ENCODE results near the gene EPSTI1. TPM values are rescaled to one million over a fixed set of nuclear protein-coding genes. Genes with fewer than 3 reads are reported as not detected.

The EPSTI1 gene
- total RNA-seq, 2 donors from 2014 or later: 18.6 to 48.8 TPM

- H3K4me3 Mint-ChIP-seq: no peak overlapping the region
- ATAC-seq (replicated peaks in 1 of 2) (no peak), DNase-seq (no peak)
- H3K4me1 Mint-ChIP-seq (ENCODE audit: low read depth): peaks cover 28% of the 10 kb centered on the region
- H3K27me3 Mint-ChIP-seq (ENCODE audit: low read depth): no peaks in the 10 kb centered on the region
- H3K36me3 Mint-ChIP-seq (ENCODE audit: insufficient read depth in 2 of 2): peaks cover 0 to 2% of the 10 kb centered on the region in 2 donors
- H3K9me3 Mint-ChIP-seq: no peaks in the 10 kb centered on the region
- no peak overlapping the region for H3K27ac Mint-ChIP-seq
Measured at GRCh38 chr13:43021926-43022670, 30.1 kb upstream of the EPSTI1 start.

DNA sequence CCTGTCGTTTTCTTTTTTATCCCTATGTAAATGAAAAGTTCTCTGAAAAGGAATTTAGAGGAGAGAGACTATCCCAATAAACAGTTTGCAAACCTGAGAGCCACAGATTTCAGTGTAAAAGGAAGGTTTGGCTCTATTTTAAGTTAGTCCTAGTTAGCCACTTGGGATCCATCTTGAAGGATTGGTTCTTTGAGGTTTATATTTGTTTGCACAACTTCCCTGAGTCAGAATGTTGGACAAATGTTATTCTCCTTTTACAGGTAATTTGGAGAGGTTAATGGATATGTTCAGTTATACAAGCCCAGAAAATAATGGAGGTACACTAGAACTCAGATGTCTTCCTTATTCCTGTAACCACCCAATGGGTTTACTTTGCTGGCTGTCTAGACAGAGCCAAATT is 28.8 kb upstream of the EPSTI1 start:
- Mint-ChIP-seq H3K4me3 (no peak overlapping the region), H3K4me1 (ENCODE audit: low read depth) (peaks cover 26% of the 10 kb centered on the region), H3K9me3 (no peaks in the 10 kb centered on the region), H3K27ac (no peak overlapping the region), H3K27me3 (ENCODE audit: low read depth) (no peaks in the 10 kb centered on the region), H3K36me3 (ENCODE audit: insufficient read depth in 2 of 2) (peaks cover 0 to 2% of the 10 kb centered on the region in 2 donors)
- ATAC-seq (replicated peaks in 1 of 2): no peak
- DNase-seq: no peak

DNA sequence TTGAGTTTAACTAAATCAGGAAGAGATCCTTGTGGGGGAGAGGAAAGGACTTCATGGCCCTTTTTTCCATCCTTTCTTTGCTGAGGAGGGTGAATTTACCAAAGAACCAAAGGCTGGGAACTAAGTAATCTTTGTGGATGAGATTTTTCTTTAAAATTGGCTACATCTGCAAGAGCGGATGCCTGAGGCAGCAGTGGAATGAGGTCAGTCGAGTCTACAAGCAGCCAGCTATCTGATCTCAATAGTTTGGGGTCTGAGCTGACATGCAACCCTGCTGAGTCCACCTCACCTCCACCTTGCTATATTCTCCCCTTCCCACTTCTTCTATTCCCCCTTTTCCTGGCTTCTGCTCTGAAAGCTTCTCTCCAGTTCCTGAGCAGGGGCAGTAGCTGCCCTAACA is 27.8 kb upstream of the EPSTI1 start:
- H3K27ac Mint-ChIP-seq: no peak overlapping the region
- H3K4me3 Mint-ChIP-seq: no peak overlapping the region
- H3K27me3 Mint-ChIP-seq (ENCODE audit: low read depth): no peaks in the 10 kb centered on the region
- DNase-seq: no peak
- H3K9me3 Mint-ChIP-seq: no peaks in the 10 kb centered on the region
- peaks cover 18% of the 10 kb centered on the region for H3K4me1 Mint-ChIP-seq (ENCODE audit: low read depth)
- no peak for ATAC-seq (replicated peaks in 1 of 2)
- peaks cover 0 to 2% of the 10 kb centered on the region in 2 donors for H3K36me3 Mint-ChIP-seq (ENCODE audit: insufficient read depth in 2 of 2)

DNA sequence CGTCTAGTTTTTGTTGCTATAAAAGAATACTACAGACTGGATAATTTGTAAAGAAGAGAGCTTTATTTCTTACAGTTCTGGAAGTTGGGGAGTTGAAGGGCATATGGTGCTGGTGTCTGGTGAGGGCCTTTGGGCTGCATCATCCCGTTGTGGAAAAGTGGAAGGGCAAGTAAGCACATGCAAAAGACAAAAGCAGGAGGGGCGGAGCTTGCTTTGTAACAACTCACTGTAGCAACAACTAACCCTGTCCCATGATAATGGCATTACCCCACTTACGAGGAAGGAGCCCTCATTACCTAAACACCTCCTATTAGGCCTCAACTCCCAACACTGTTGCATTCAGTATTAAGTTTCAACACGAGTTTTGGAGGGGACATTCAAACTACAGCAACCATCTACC is 24.2 kb upstream of the EPSTI1 start:
- no peaks in the 10 kb centered on the region for H3K27me3 Mint-ChIP-seq (ENCODE audit: low read depth)
- DNase-seq: no peak
- no peaks in the 10 kb centered on the region for H3K4me1 Mint-ChIP-seq (ENCODE audit: low read depth)
- H3K27ac Mint-ChIP-seq: no peak overlapping the region
- ATAC-seq (replicated peaks in 1 of 2): no peak
- no peak overlapping the region for H3K4me3 Mint-ChIP-seq
- H3K36me3 Mint-ChIP-seq (ENCODE audit: insufficient read depth in 2 of 2): no peaks in the 10 kb centered on the region
- H3K9me3 Mint-ChIP-seq: no peaks in the 10 kb centered on the region

DNA sequence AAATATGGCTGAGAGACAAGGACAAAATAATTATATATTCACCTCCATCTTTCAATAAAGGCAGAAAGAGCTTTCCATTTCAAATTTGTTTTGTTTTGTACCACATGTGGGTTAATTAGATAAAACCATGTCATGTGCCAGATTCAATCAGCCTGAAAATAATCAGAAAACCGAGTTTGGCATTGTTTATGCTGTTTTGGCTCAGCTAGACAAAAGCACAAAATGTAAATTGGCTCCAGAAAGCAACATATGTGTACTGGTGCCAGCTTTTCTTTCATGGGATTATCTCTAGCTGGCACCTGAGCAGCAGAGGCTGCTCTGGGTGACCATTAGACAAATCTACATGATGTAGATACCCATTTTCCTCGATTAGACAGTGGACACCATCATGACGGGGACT is 22.1 kb upstream of the EPSTI1 start:
- Mint-ChIP-seq H3K9me3 (no peaks in the 10 kb centered on the region), H3K4me1 (ENCODE audit: low read depth) (no peaks in the 10 kb centered on the region), H3K4me3 (no peak overlapping the region), H3K36me3 (ENCODE audit: insufficient read depth in 2 of 2) (no peaks in the 10 kb centered on the region), H3K27me3 (ENCODE audit: low read depth) (no peaks in the 10 kb centered on the region), H3K27ac (no peak overlapping the region)
- DNase-seq (no peak), ATAC-seq (replicated peaks in 1 of 2) (no peak)

- Mint-ChIP-seq H3K27ac (no peak overlapping the region), H3K4me1 (ENCODE audit: low read depth) (no peaks in the 10 kb centered on the region), H3K9me3 (no peaks in the 10 kb centered on the region), H3K4me3 (no peak overlapping the region), H3K27me3 (ENCODE audit: low read depth) (no peaks in the 10 kb centered on the region), H3K36me3 (ENCODE audit: insufficient read depth in 2 of 2) (no peaks in the 10 kb centered on the region)
- no peak for ATAC-seq (replicated peaks in 1 of 2)
- DNase-seq: no peak
Measured at GRCh38 chr13:43009506-43009905, 17.5 kb upstream of the EPSTI1 start.

- H3K4me1 Mint-ChIP-seq (ENCODE audit: low read depth): no peaks in the 10 kb centered on the region
- H3K9me3 Mint-ChIP-seq: no peaks in the 10 kb centered on the region
- ATAC-seq (replicated peaks in 1 of 2): no peak
- H3K4me3 Mint-ChIP-seq: no peak overlapping the region
- H3K36me3 Mint-ChIP-seq (ENCODE audit: insufficient read depth in 2 of 2): no peaks in the 10 kb centered on the region
- H3K27ac Mint-ChIP-seq: no peak overlapping the region
- no peaks in the 10 kb centered on the region for H3K27me3 Mint-ChIP-seq (ENCODE audit: low read depth)
- no peak for DNase-seq
Measured at GRCh38 chr13:43008596-43008995, 16.6 kb upstream of the EPSTI1 start.

GRCh38 chr13:43006893-43007631 is 15.0 kb upstream of the EPSTI1 start:
- H3K4me1 Mint-ChIP-seq (ENCODE audit: low read depth): peaks cover 1% of the 10 kb centered on the region
- no peak overlapping the region for H3K27ac Mint-ChIP-seq
- ATAC-seq (replicated peaks in 1 of 2) (no peak), DNase-seq (no peak)
- no peaks in the 10 kb centered on the region for H3K36me3 Mint-ChIP-seq (ENCODE audit: insufficient read depth in 2 of 2)
- H3K27me3 Mint-ChIP-seq (ENCODE audit: low read depth): no peaks in the 10 kb centered on the region
- H3K4me3 Mint-ChIP-seq: no peak overlapping the region
- H3K9me3 Mint-ChIP-seq: peaks cover 5 to 7% of the 10 kb centered on the region in 2 donors

GRCh38 chr13:43005460-43006236 is 13.6 kb upstream of the EPSTI1 start:
- no peak for ATAC-seq (replicated peaks in 1 of 2)
- Mint-ChIP-seq H3K36me3 (ENCODE audit: insufficient read depth in 2 of 2) (peaks cover 2% of the 10 kb centered on the region in 2 donors), H3K27me3 (ENCODE audit: low read depth) (no peaks in the 10 kb centered on the region), H3K9me3 (peaks cover 8 to 11% of the 10 kb centered on the region in 2 donors), H3K4me3 (no peak overlapping the region), H3K27ac (no peak overlapping the region), H3K4me1 (ENCODE audit: low read depth) (peaks cover 11% of the 10 kb centered on the region)
- no peak for DNase-seq

DNA sequence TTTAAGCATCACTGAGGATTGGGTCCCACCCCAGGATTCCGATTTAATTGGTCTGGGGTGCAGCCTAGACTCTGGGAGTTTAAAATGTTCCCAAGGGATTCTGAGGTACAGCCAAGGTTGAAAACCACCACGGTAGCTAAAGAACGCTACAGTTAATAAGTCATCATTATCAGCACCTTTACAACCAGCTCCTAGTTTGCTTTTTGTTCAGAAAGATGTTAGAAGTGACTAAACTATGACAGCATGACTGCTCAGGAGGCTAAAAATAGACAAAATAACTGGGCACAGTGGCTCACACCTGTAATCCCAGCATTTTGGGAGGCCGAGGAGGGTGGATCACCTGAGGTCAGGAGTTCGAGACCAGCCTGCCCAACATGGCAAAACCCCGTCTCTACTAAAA is 11.7 kb upstream of the EPSTI1 start:
- ATAC-seq (replicated peaks in 1 of 2) (no peak), DNase-seq (no peak)
- Mint-ChIP-seq H3K4me1 (ENCODE audit: low read depth) (peaks cover 11% of the 10 kb centered on the region), H3K27me3 (ENCODE audit: low read depth) (no peaks in the 10 kb centered on the region), H3K36me3 (ENCODE audit: insufficient read depth in 2 of 2) (peaks cover 2% of the 10 kb centered on the region in 2 donors), H3K27ac (no peak overlapping the region), H3K9me3 (peaks cover 8 to 11% of the 10 kb centered on the region in 2 donors), H3K4me3 (no peak overlapping the region)

- DNase-seq (no peak), ATAC-seq (replicated peaks in 1 of 2) (no peak)
- H3K27me3 Mint-ChIP-seq (ENCODE audit: low read depth): no peaks in the 10 kb centered on the region
- peak overlapping the region; percentile 73 for H3K27ac Mint-ChIP-seq
- H3K4me3 Mint-ChIP-seq: no peak overlapping the region
- peaks cover 2% of the 10 kb centered on the region in 2 donors for H3K36me3 Mint-ChIP-seq (ENCODE audit: insufficient read depth in 2 of 2)
- H3K9me3 Mint-ChIP-seq: peaks cover 8 to 11% of the 10 kb centered on the region in 2 donors
- H3K4me1 Mint-ChIP-seq (ENCODE audit: low read depth): peaks cover 12% of the 10 kb centered on the region
Measured at GRCh38 chr13:43003010-43003409, 11.0 kb upstream of the EPSTI1 start.

GRCh38 chr13:43002021-43002420 is 10.0 kb upstream of the EPSTI1 start:
- H3K4me3 Mint-ChIP-seq: no peak overlapping the region

DNA sequence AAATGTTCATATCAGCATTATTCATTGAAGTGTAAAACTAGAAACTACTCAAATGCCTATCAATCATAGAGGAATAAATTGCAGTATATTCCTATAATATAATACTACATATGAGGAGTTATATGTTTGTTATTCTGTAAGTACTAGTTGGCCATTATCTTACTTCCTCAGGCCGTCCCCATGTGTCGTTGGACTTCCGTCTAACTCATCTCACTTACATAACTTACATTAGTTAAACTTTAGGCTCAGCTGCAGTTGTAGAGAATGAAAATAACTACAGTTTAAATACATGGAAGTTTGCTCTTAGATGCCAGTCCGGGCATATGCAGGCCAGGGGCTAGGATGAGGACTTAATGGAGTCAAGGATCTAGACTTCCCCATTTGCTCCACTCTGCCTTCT is 8.6 kb upstream of the EPSTI1 start:
- Mint-ChIP-seq H3K4me1 (ENCODE audit: low read depth) (peaks cover 35% of the 10 kb centered on the region), H3K36me3 (ENCODE audit: insufficient read depth in 2 of 2) (peaks cover 2% of the 10 kb centered on the region in 2 donors), H3K4me3 (no peak overlapping the region), H3K9me3 (peaks cover 8 to 11% of the 10 kb centered on the region in 2 donors), H3K27me3 (ENCODE audit: low read depth) (no peaks in the 10 kb centered on the region), H3K27ac (no peak overlapping the region)
- DNase-seq: no peak
- no peak for ATAC-seq (replicated peaks in 1 of 2)

More at GRCh38 chr13:43002021-43002420, 10.0 kb upstream of the EPSTI1 start:
- Mint-ChIP-seq H3K9me3 (peaks cover 8 to 11% of the 10 kb centered on the region in 2 donors), H3K36me3 (ENCODE audit: insufficient read depth in 2 of 2) (peaks cover 2% of the 10 kb centered on the region in 2 donors), H3K27ac (no peak overlapping the region), H3K4me1 (ENCODE audit: low read depth) (peaks cover 22% of the 10 kb centered on the region), H3K27me3 (ENCODE audit: low read depth) (no peaks in the 10 kb centered on the region)
- DNase-seq (no peak), ATAC-seq (replicated peaks in 1 of 2) (no peak)

Measured in activated T-cell treated with anti-CD3 and anti-CD28 coated beads, Interleukin-2, amount 50 U/mL, for 72 hours (primary cell).